ENCODE results near the gene BIN1. TPM values are rescaled to one million over a fixed set of nuclear protein-coding genes. Genes with fewer than 3 reads are reported as not detected.

The BIN1 gene
- total RNA-seq, 1 donor from 2014 or later: 17.9 TPM

DNA sequence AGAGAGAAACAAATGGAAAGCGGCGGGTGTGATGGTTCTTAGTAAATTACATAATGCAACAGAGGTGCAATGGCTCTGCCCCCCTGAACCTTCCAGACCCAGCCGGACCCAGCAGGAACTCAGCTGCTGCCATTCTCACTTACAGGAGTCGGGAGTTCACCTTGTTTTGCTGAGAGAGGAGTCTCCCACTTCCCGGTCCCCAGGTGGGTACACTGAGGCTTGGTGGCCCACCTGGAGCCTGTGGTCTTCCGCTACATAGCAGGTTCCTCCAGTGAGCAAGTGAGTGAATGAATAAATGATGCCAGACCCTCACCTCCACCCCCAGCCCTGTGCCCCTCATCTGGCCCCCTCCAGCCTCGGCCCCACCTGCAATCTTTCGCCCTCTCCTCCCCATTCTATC, 11.2 kb downstream of the BIN1 start:
- DNase-seq (ENCODE audit: missing footprints) (no peak), ATAC-seq (no peak)
- intact Hi-C loops (cut with DNase I): no loop called here

DNA sequence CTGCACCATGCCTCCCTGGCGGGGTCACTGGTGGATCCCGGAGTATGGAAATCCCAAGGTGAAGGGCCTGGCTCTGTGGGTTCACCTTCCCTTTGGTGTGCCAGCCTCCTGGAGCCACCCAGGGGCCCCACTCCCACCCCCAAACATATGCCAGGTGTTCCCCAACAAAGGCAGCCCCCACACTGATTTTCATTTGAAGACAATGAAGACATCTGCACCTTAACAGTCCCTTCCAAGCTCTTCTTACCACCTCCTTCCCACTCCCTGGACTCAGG, 11.7 kb downstream of the BIN1 start:
- DNase-seq (ENCODE audit: missing footprints) (no peak), ATAC-seq (no peak)
- intact Hi-C loops (cut with DNase I): no loop called here

DNA sequence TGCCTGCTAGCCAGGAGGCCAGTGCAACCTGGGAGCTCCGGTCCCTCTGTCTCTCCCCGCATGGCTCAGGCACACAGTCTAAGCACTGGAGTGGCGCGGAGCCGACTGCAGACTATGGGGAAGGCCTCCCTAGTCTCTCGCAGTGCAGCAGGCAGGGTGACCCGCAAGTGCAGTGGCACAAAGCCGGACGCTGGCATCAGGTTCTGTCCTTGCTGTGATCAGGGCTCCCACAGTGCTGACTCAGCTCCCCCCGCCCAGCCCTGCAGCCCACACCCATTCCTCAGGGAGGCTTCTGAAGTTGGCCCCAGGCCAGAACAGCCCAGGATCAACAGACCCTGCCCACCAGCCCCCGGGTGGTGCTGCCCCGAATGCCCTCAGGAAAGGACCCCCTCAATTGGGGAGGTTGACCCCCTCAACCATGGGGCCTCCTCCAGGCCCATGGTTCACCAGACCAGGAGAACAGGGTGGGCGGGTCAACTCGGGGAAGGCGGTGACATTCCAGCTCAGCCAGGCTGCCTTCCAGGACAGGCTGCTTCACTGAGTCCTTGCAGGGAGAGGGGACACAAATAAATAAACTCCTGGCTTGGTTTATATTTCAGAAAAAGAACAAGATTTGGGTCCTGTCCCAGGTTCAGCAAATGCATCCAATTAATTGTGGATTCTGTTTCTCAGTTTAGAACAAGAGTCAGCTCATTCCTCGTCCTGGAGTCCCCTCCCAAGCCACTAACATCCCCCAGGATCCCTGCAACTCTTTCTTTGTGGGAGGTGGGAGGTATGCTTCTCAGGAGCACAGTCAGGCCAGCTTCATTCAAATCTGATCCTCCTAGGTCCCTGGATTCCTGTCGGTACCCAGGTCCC, 12.2 kb downstream of the BIN1 start:
- ATAC-seq: peak; percentile 58
- peak; percentile 83 for DNase-seq (ENCODE audit: missing footprints)
- intact Hi-C loops (cut with DNase I): no loop called here

DNA sequence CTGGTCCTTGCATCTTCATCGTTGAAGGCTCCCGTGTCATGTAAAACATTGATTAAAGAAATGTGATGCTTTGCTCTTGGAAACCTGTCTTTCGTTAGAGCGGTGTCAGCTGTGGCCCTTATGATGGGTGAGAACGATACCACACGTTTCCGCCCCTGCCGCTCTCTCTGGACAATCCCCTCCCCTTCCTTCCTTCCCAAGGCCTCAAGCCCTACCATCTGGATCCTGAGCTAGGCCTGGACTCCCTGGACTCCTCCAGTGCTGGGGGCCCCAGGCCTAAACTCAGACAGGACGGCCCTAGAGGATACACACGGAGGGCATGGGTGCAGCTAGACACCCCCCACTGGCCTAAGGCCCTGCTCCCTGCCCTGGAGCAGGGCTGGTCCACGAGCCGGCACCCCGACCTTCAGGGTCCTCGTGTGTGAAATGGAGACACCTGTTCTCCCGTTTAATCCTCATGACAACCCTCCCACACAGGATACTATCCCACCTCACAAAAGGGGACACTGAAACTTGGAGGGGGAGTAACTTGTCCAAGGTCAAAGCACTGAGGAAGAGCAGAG, 13.2 kb downstream of the BIN1 start:
- DNase-seq (ENCODE audit: missing footprints) (peak; percentile 17), ATAC-seq (no peak)
- intact Hi-C loops (cut with DNase I): no loop called here

DNA sequence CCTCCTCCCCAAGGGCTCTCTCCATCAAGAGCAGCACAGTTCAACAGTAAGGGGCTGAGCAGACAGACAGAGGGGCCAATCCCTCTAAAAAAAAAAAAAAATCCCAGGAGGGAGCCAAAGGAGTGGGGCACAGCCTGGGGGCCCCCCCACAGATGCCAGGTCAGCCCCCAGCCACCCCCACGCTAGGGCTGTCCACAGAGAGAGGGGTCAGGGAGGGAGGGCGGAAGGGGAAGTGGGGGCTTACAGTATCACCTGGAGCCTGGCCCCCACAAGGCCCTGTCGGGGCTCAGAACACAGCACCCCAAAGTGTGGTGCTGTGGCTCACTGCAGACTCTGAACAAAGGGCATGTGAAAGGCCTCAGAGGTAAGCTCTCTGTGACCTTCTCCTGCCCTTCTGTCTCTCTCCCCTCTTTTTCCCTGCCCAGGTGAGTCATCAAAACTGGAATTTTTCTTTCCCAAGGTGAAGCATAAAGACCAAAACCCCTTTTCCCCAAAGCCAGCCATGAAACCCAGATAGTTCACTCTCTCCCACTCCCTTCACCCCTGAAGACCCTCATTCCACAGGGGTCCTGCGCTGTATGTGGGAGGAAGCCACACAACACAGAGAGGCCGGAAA, 13.9 kb downstream of the BIN1 start:
- intact Hi-C loops (cut with DNase I): no loop called here
- DNase-seq (ENCODE audit: missing footprints) (peak; percentile 4), ATAC-seq (no peak)

DNA sequence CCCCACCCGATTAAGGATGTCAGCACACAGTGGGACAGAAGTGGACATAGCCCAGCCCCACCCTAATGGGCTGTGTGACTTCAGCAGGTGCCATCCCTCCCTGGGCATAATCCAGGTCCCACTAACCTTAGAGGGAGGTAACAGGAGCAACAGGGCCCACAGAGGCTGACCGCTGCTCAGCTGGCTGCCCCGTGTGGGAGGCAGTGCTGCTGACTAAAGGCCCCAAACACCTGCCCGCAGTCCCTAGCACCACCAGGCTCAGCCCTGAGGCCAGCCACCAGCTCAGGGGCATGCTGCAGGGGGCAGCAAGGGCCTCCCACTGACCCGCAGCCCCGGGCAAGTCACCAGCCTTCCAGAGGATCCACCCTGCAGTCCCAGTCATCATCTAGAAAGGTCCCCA, 14.6 kb downstream of the BIN1 start:
- DNase-seq (ENCODE audit: missing footprints) (peak; percentile 3), ATAC-seq (no peak)
- intact Hi-C loops (cut with DNase I): no loop called here

DNA sequence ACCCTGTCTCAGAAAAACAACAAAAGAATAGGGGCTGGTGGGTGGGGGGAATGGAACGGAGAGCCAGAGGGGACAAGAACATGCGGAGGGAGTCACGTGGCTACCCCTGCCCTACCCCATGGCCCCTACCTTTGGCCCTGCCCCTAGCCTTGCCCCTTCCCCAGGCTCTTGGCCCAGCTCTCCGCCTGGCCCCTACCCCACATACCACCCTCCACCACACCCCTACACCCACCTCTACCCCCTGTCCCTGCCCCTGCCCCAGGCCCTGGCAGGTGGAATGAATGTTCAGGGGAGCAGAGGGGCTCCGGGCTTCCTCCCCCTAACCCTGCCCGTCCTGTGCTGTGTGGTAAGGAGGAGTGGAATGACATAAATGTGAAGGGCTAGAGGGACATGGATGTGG, 15.1 kb downstream of the BIN1 start:
- intact Hi-C loops (cut with DNase I): no loop called here
- DNase-seq (ENCODE audit: missing footprints) (peak; percentile 28), ATAC-seq (no peak)

DNA sequence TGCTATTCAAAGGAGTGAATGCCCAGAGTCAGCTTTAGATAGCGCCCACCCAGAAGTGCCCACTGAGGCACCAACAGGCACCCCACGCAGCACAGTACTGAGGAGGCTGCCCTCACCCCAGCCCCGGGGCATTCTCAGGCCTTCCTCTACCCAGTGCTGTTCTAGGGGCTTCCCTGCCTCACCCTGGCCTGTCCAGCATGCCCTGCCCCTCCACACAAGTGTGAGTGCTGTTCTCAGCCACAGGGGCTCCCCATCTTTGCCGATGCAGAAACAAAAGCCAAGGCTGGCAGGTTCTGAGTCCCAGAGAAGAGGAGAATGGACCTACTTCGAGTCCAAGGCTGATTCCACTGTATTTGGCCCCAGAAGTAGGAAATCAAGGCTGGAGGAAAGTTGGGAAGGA, 15.8 kb downstream of the BIN1 start:
- DNase-seq (ENCODE audit: missing footprints) (no peak), ATAC-seq (no peak)
- intact Hi-C loops (cut with DNase I): no loop called here

DNA sequence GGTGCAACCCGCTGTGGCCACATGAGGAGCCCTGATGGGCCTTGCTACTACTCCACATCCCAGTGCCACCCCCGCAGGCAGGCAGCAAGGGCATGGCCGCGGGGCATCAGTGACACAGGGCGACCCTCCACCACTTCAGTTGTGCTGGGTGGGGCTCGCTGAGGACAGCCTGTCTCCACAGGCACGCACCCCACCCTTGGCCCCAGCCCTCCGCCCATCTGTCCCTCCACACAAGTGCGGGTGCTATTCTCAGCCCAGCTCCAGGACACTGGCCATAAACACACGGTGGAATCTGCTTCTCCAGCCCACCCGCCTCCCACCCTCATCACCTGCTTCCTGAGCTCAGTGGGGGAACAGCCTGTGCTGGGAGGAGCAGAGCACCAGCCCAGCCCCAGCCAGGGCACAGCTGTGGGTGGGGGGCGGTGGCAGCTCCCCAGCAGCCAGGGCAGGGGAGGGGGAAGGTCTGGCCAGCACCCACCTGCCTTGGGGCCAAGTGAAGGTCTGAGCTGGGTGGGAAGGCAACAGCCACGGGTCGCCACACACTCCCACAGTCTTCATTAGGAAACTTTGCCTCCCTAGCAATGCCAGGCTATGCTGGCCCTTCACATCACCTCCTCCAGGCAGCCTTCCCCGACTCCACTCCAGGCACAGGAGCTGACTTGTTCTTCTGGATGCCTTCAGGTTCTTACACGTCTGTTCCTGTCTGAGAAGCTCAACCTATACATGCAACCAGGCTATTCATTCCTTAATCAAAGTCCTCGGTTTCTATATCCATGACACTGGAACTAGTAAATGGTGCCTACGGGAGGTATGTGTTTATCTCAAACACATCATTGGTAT, 16.5 kb downstream of the BIN1 start:
- peak; percentile 45 for DNase-seq (ENCODE audit: missing footprints)

DNA sequence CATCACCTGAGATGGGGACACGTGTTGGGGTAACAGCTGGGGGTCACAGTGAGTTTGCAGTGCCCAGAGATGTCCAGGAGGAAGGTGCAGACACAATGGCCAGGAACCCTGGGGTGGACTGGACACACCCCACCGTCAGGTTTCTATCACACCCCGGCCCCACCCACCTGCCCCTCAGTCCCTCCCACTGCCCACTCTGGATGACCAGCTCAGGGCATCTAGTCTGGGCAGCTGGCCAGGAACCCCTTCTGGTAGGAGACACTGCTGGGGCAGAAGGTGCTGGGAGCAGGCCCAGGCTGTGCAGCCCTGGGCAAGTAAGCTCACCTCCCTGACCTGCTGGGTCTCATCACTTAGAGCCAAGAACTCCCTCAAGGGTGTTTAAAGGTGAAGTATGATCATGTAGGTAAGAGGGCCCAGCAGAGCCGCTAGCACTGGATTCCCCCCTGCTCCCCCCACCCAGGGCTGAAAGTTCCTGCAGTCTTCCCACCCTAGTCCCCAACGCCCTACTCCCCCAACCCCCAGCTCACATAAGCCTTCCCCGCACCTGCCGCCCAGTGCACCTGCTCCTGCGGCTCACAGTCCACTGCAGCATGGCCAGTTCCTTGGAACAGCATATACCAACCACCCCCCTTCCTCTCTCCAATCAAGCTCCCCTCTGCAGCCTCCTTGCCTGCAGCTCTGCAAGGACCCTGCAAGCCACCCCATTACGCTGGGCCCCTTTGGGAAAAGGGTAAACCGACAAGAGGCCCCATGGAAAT, 17.3 kb downstream of the BIN1 start:
- intact Hi-C loops (cut with DNase I): no loop called here
- no peak for ATAC-seq
- peak; percentile 57 for DNase-seq (ENCODE audit: missing footprints)

More for the DNA sequence above, 16.5 kb downstream of the BIN1 start:
- no peak for ATAC-seq
- intact Hi-C loops (cut with DNase I): no loop called here

DNA sequence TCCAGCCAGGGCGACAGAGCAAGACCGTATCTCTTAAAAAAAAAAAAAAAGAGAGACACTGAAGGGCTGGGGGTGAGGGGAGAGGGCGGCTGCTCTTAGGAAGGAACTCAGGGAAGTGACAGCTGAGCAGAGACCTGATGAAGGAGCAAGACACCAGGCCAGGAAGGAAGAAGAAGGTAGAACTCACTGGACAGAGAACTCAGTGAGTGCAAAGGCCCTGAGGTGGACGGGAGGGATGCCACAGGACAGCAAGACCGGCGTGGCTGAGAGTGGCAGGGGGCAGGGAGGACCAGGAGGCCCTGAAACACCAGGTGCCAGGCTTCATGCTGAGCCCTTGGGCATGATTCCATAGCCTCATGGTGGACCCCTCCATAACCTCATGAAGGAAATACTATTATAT, 18.2 kb downstream of the BIN1 start:
- ATAC-seq (no peak), DNase-seq (ENCODE audit: missing footprints) (no peak)
- intact Hi-C loops (cut with DNase I): no loop called here

DNA sequence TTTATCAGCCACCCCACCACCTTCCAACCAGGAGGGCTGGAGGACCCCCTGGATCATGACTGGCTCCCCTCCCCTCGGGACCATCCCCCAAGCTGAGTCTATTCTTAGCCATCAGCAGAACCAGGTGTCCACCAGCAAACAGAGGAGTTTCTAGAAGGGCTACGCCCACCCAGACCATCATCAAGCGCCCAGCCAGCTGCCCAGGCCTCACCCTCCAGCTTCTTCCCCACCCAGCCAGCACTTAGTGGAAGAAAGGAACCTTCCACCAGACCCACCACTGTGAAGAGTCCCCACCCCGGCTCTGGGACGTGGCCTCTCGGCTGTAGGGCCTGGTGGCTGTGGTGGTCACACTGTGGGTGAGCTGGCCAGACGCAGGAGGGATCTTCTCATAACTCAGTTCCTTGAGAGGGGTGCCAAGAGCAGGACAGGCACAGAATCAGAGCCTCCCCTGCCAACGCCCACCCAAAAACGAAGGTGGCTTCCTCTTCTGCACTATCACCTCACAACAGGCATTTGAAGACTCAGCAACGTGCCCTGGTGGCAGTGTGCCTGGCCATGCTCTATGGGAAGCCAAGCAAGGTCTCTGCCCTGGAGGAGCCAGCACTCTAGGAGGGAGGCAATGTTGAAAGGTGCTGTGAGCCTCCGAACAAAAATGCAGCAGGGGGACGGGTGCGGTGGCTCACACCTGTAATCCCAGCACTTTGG, 19.0 kb downstream of the BIN1 start:
- no peak for DNase-seq (ENCODE audit: missing footprints)
- intact Hi-C loops (cut with DNase I): no loop called here
- no peak for ATAC-seq

DNA sequence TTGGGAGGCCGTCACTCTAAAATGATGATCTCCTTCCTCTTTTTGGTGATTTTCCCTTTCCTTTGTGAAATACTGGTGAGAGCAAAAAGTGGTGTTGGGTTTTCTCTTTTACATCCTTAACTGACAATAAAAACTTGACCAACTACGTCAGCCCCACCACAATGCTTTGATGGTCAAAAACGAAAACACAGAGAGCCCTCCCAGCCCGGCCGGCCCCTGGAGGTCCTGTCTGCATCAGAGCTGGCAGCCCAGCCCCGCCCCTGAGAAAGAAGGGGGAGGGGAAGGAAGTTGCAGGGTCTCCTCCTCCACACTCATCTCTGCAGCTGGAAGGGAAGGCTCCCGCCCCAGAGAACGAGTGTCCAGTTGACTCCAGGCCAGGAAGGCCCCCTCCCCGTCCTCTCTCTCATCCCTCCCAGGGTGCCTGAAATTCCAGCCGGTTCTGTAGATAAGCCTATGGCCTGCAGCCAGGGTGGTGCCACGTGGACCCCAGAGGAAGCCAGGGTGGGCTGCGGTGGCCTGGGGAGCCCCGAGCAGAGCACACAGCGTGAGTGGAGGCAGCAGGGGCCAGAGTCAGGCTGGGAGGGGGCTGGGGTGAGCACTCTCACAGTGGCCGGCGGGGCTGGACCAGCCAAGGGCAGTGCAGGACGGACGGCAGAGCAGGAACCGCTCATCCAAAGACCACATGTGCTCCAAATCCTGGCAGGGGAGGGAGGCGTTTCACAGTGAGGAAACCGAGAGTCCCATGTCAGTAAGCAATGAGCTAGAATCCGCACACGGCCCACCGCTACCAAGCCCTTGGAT, 19.8 kb downstream of the BIN1 start:
- intact Hi-C loops (cut with DNase I): no loop called here
- ATAC-seq (peak; percentile 67), DNase-seq (ENCODE audit: missing footprints) (peak; percentile 90)

DNA sequence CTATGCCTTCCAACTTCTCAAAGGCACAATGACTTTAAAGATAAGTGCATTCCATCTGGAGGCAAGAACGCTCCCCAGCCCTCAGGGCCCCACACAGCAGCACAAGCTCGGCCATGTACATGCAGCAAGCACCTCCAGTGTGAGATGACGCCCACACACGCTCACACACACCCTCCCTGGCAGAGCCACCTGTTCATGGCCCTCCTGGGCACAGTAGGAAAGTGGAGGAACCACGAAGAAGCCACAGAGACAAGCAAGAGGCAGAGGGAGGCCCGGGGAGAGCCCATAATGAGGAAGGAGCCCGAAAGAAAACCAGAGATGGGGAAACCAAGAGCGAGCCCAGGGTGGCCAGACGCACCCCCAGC, 21.7 kb downstream of the BIN1 start:
- intact Hi-C loops (cut with DNase I): no loop called here
- ATAC-seq: no peak
- DNase-seq (ENCODE audit: missing footprints): no peak

DNA sequence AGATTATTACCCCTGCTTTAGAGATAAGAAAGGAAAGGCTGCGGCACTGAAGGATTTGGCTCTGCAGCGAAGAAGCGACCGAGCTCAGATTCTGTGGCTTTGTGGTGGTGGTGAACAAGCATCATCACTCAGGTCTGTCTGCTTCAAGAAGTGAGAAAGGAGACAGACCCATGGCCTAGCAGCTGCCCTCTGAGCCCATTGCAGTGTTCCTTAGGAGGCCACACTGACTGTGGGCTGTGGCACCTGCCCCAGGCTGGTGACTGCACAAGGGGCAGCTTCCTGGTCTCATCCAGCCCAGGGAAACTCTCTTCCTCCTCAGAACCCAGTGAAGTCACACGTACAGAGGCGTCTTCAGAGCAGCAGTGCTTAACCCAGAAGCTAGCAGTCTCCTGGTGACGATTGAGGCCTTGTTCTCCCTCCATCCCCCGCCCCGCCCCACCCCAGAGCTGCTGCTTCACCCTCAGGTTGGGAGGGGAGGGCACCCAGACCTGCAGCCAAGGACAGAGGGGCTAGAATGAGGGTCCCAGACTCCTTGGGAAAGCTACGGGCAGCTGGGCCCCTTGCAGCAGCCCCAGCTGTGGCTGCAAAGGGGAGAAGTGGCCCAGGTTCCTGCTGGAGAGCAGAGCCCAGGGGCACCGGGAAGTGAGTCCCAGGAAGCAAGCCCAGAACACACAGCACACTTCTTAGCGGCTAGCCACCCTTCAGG, 22.2 kb downstream of the BIN1 start:
- intact Hi-C loops (cut with DNase I): no loop called here
- ATAC-seq (no peak), DNase-seq (ENCODE audit: missing footprints) (no peak)

DNA sequence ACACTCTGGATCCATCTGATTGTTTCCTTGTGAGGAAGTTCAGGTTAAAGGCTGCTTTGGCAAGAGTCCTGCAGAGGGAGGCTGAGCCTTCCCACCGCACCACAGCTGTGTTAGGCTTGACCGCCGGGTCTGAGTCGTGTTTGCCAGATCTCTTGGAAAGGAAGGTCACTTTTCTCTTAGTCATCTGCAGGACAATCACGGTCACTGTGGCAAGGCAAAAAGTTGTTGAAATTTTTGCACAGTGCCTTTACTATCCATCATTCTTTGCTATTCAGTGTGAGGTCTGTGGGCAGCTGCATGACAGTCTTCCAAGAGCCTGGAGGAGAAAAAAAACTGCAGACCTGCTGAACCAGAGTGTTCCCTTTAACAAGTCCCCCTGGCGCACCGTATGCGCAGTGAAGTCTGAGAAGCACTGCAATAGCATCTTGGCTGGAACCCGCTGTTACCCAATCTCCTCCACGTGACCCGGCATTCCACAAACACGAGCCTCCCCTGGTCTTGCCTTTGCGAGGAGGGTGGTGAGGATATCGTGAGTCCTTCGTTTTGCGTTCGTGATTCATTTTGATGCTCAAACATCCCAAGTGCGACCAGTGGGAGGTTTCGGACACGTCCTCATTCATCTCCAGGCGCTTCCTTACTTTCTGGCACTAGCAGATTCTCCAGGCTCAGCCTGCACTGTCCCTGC, 23.0 kb downstream of the BIN1 start:
- ATAC-seq: peak; percentile 65
- peak; percentile 85 for DNase-seq (ENCODE audit: missing footprints)
- intact Hi-C loops (cut with DNase I): no loop called here
